OCI-LY3 (cell line): ENCODE results near the gene CLTB.

Experiments used
- H2AFZ ChIP-seq: fragments of 200-600, 300-600 bp; shearing (Covaris generic); 2 replicates; pipeline ENCODE4 v1.6.0; 2014; ENCODE audit warnings: antibody characterized with exemption, low read depth, low read length
- H3K27ac ChIP-seq: fragments of 200-600, 300-600 bp; sonication (generic); 2 replicates; pipeline ENCODE4 v1.5.1; 2014; ENCODE audit warnings: mild to moderate bottlenecking, low read length, moderate library complexity, mixed read lengths
- H3K27me3 ChIP-seq: fragments of 200-600, 300-600 bp; sonication (generic); 2 replicates; pipeline ENCODE4 v1.6.1; 2014; ENCODE audit warnings: low read depth, low read length, mixed read lengths
- H3K36me3 ChIP-seq: fragments of 200-600, 300-600 bp; sonication (generic); replicated peaks from 2 replicates; pipeline ENCODE3; 2014; ENCODE audit warnings: low read depth, low read length, mixed read lengths
- H3K4me1 ChIP-seq: fragments of 300-600, 200-600 bp; sonication (generic); 2 replicates; pipeline ENCODE4 v1.6.1; 2014; ENCODE audit warnings: low read length, mixed read lengths
- H3K4me2 ChIP-seq: fragments of 200-600, 300-600 bp; sonication (generic); 2 replicates; pipeline ENCODE4 v1.6.1; 2014; ENCODE audit warnings: low read length, mixed read lengths
- H3K4me3 ChIP-seq: fragments of 300-600, 200-600 bp; sonication (generic); 2 replicates; pipeline ENCODE4 v1.5.1; 2014; ENCODE audit warnings: antibody characterized with exemption, mild to moderate bottlenecking, low read length, moderate library complexity
- H3K79me2 ChIP-seq: fragments of 300-600, 200-600 bp; shearing (Covaris generic); 2 replicates; pipeline ENCODE4 v1.6.1; 2014; ENCODE audit warnings: mild to moderate bottlenecking, low read length, mixed read lengths
- H3K9ac ChIP-seq: fragments of 300-600, 200-600 bp; shearing (Covaris generic); 2 replicates; pipeline ENCODE4 v1.6.0; 2014; ENCODE audit warnings: mild to moderate bottlenecking, low read length, moderate library complexity
- H3K9me3 ChIP-seq: fragments of 200-600, 300-600 bp; shearing (Covaris generic); 2 replicates; pipeline ENCODE4 v1.6.1; 2014; ENCODE audit warnings: low read length, mixed read lengths; ENCODE audit not compliant: insufficient read depth
- H4K20me1 ChIP-seq: fragments of 200-600, 300-600 bp; sonication (generic); 2 replicates; pipeline ENCODE4 v1.6.1; 2016; ENCODE audit warnings: low read length, mixed read lengths; ENCODE audit not compliant: insufficient read depth
- CTCF ChIP-seq: fragments of 200-600, 300-600 bp; sonication (generic); IDR thresholded peaks from 2 replicates; pipeline ENCODE4 v1.5.1; 2014; ENCODE audit warnings: antibody characterized with exemption, low read length, low read depth
- EZH2phosphoT487 ChIP-seq: fragments of 200-600 bp; shearing (Covaris generic); IDR thresholded peaks from 2 replicates; pipeline ENCODE4 v1.6.1; 2018; ENCODE audit warnings: antibody characterized with exemption, mixed run types, low read depth

Gene CLTB

GRCh38 chr5:176396330-176396729, 20.0 kb downstream of the CLTB start:
- Histone ChIP-seq H3K27ac (no peak overlapping the region), H3K9ac (no peak overlapping the region), H3K4me2 (no peak overlapping the region), H3K27me3 (no peaks in the 10 kb centered on the region), H2AFZ (no peak overlapping the region), H3K9me3 (no peaks in the 10 kb centered on the region), H3K36me3 (peaks cover 6% of the 10 kb centered on the region), H3K79me2 (no peaks in the 10 kb centered on the region), H3K4me3 (no peak overlapping the region), H4K20me1 (no peaks in the 10 kb centered on the region), H3K4me1 (no peaks in the 10 kb centered on the region)
- TF ChIP-seq CTCF, result no peak
- TF ChIP-seq EZH2phosphoT487, result no peak

- H3K4me1 ChIP-seq, result no peaks in the 10 kb centered on the region
- no peaks in the 10 kb centered on the region for H3K9me3 ChIP-seq
- no peak overlapping the region for H3K4me2 ChIP-seq
- no peak overlapping the region for H3K4me3 ChIP-seq
- H3K36me3 ChIP-seq, result peaks cover 16% of the 10 kb centered on the region
- H3K27ac ChIP-seq, result no peak overlapping the region
- no peak overlapping the region for H3K9ac ChIP-seq
- H3K27me3 ChIP-seq, result no peaks in the 10 kb centered on the region
- TF ChIP-seq CTCF (no peak), EZH2phosphoT487 (no peak)
- H4K20me1 ChIP-seq, result no peaks in the 10 kb centered on the region
- H2AFZ ChIP-seq, result no peak overlapping the region
- peaks cover 11% of the 10 kb centered on the region for H3K79me2 ChIP-seq
These were observed 21.3 kb downstream of the CLTB start for GRCh38 chr5:176394881-176395675.

GRCh38 chr5:176394096-176394495, 22.2 kb downstream of the CLTB start:
- no peak overlapping the region for H3K9ac ChIP-seq
- no peak overlapping the region for H3K27ac ChIP-seq
- H3K9me3 ChIP-seq, result no peaks in the 10 kb centered on the region
- H3K79me2 ChIP-seq, result peaks cover 21% of the 10 kb centered on the region
- no peaks in the 10 kb centered on the region for H3K4me1 ChIP-seq
- no peaks in the 10 kb centered on the region for H4K20me1 ChIP-seq
- H3K4me2 ChIP-seq, result no peak overlapping the region
- TF ChIP-seq EZH2phosphoT487 (no peak), CTCF (no peak)
- peaks cover 17% of the 10 kb centered on the region for H3K36me3 ChIP-seq
- H3K27me3 ChIP-seq, result no peaks in the 10 kb centered on the region
- H2AFZ ChIP-seq, result no peak overlapping the region
- H3K4me3 ChIP-seq, result no peak overlapping the region

DNA sequence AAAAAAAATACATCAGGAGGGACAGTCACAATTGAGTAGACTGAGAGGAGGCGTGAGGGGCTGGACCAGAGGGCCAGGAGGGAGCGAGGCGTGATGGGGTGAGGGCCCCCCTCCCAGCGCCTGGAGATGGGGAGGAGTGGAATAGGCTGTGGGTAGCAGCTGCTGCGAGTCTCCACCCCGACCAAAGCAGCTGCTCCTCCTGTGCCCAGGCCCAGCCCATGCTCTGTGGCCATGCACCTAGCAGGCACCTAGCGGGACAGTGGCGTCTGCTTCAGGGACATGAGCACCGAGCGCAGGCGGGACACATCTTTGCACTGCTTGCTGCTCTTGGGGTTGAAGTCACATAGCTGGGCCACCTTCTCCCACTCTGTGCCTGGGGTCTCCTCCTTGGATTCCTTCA, 23.8 kb downstream of the CLTB start:
- no peaks in the 10 kb centered on the region for H3K9me3 ChIP-seq
- no peak overlapping the region for H3K4me2 ChIP-seq
- H3K4me1 ChIP-seq, result no peaks in the 10 kb centered on the region
- H4K20me1 ChIP-seq, result no peaks in the 10 kb centered on the region
- TF ChIP-seq EZH2phosphoT487, result no peak
- no peak for TF ChIP-seq CTCF
- no peaks in the 10 kb centered on the region for H3K27me3 ChIP-seq
- H2AFZ ChIP-seq, result no peak overlapping the region
- peaks cover 31% of the 10 kb centered on the region for H3K79me2 ChIP-seq
- no peak overlapping the region for H3K27ac ChIP-seq
- H3K4me3 ChIP-seq, result no peak overlapping the region
- H3K9ac ChIP-seq, result no peak overlapping the region
- peaks cover 20% of the 10 kb centered on the region for H3K36me3 ChIP-seq
